SK-N-SH treated with all-trans-retinoic acid at 6 μM for 48 hours (cell line): ENCODE data around the gene UHMK1.

ENCODE experiments used
- ATAC-seq: fragments of 200-7000 bp; cut with Tn5 transposase; 3 replicates; pipeline ENCODE4 v1.9.1; 2020; ENCODE audit warnings: mild to moderate bottlenecking, moderate library complexity
- ARNTL ChIP-seq: fragments of 450-650 bp; formaldehyde crosslinking; IDR thresholded peaks from 2 replicates; pipeline ENCODE4 v1.5.0; 2020; ENCODE audit warnings: low read depth, mild to moderate bottlenecking, moderate library complexity, borderline replicate concordance
- BACH2 ChIP-seq: fragments of 250-450 bp; sonication (Bioruptor Pico); IDR thresholded peaks from 2 replicates; pipeline ENCODE4 v1.9.0; 2021; ENCODE audit warnings: mild to moderate bottlenecking, borderline replicate concordance
- CSDC2 ChIP-seq: fragments of 250-450 bp; sonication (Bioruptor Pico); IDR thresholded peaks from 2 replicates; pipeline ENCODE4 v1.5.0; 2020; ENCODE audit warnings: mild to moderate bottlenecking, moderate library complexity
- CSRNP3 ChIP-seq: fragments of 250-450 bp; sonication (Bioruptor Pico); IDR thresholded peaks from 2 replicates; pipeline ENCODE4 v1.5.1; 2021; ENCODE audit warnings: mild to moderate bottlenecking, moderate library complexity
- GLIS3 ChIP-seq: fragments of 250-450 bp; sonication (Bioruptor Pico); IDR thresholded peaks from 2 replicates; pipeline ENCODE4 v1.5.0; 2020; ENCODE audit warnings: mild to moderate bottlenecking, moderate library complexity
- ISL1 ChIP-seq: fragments of 250-450 bp; sonication (Bioruptor Pico); IDR thresholded peaks from 2 replicates; pipeline ENCODE4 v2.1.2; 2022; ENCODE audit warnings: mild to moderate bottlenecking, moderate library complexity
- OSR1 ChIP-seq: fragments of 250-450 bp; sonication (Bioruptor Pico); IDR thresholded peaks from 2 replicates; pipeline ENCODE4 v1.8.0; 2022; ENCODE audit warnings: moderate library complexity, mild to moderate bottlenecking, inconsistent platforms
- PPARA ChIP-seq: fragments of 250-450 bp; sonication (Bioruptor Pico); IDR thresholded peaks from 2 replicates; pipeline ENCODE4 v1.5.0; 2020; ENCODE audit warnings: mild to moderate bottlenecking, borderline replicate concordance
- RARB ChIP-seq: fragments of 250-450 bp; sonication (Bioruptor Pico); IDR thresholded peaks from 2 replicates; pipeline ENCODE4 v1.8.0; 2021; ENCODE audit warnings: mild to moderate bottlenecking, moderate library complexity
- SNAI2 ChIP-seq: fragments of 250-450 bp; sonication (Bioruptor Pico); IDR thresholded peaks from 2 replicates; pipeline ENCODE4 v1.5.0; 2020; ENCODE audit warnings: mild to moderate bottlenecking, moderate library complexity
- TCF4 ChIP-seq: fragments of 250-450 bp; sonication (Bioruptor Pico); IDR thresholded peaks from 2 replicates; pipeline ENCODE4 v1.8.0; 2021; ENCODE audit warnings: mild to moderate bottlenecking, moderate library complexity, borderline replicate concordance
- TOX ChIP-seq: fragments of 250-450 bp; sonication (Bioruptor Pico); IDR thresholded peaks from 2 replicates; pipeline ENCODE4 v1.8.0; 2021; ENCODE audit warnings: mild to moderate bottlenecking, moderate library complexity, borderline replicate concordance
- TSHZ2 ChIP-seq: fragments of 250-450 bp; sonication (Bioruptor Pico); IDR thresholded peaks from 2 replicates; pipeline ENCODE4 v1.5.0; 2020; ENCODE audit warnings: mild to moderate bottlenecking, moderate library complexity
- ZC3H10 ChIP-seq: fragments of 250-450 bp; sonication (Bioruptor Pico); IDR thresholded peaks from 2 replicates; pipeline ENCODE4 v1.5.1; 2021; ENCODE audit warnings: mild to moderate bottlenecking, moderate library complexity
- ZFP3 ChIP-seq: fragments of 250-450 bp; sonication (Bioruptor Pico); IDR thresholded peaks from 2 replicates; pipeline ENCODE4 v1.5.0; 2020; ENCODE audit warnings: mild to moderate bottlenecking, moderate library complexity
- ZFP30 ChIP-seq: fragments of 450-650 bp; formaldehyde crosslinking; IDR thresholded peaks from 2 replicates; pipeline ENCODE4 v1.5.0; 2022; ENCODE audit warnings: mild to moderate bottlenecking, moderate library complexity
- ZNF565 ChIP-seq: fragments of 450-650 bp; formaldehyde crosslinking; conservative IDR thresholded peaks from 2 replicates; pipeline ENCODE4 v1.5.0; 2020; ENCODE audit warnings: low read depth, mild to moderate bottlenecking, moderate library complexity
- ZNF70 ChIP-seq: fragments of 450-650 bp; formaldehyde crosslinking; IDR thresholded peaks from 2 replicates; pipeline ENCODE4 v1.5.0; 2020; ENCODE audit warnings: mild to moderate bottlenecking, moderate library complexity
- ZNF8 ChIP-seq: fragments of 450-650 bp; formaldehyde crosslinking; IDR thresholded peaks from 2 replicates; pipeline ENCODE4 v1.5.0; 2020; ENCODE audit warnings: mild to moderate bottlenecking, moderate library complexity

The UHMK1 gene

GRCh38 chr1:162471290-162471853 lies 26.2 kb upstream of the UHMK1 start:
- no peak for TF ChIP-seq ZNF8 (CRISPR knock-in tag)
- TF ChIP-seq ZNF70 (CRISPR knock-in tag) = no peak
- TF ChIP-seq ARNTL (CRISPR knock-in tag) = no peak
- TF ChIP-seq ZFP30 (CRISPR knock-in tag) = no peak
- no peak for TF ChIP-seq TCF4 (CRISPR knock-in tag)
- TF ChIP-seq ZFP3 = no peak
- no peak for TF ChIP-seq SNAI2 (CRISPR knock-in tag)
- TF ChIP-seq RARB (CRISPR knock-in tag) = no peak
- no peak for TF ChIP-seq OSR1 (CRISPR knock-in tag)
- TF ChIP-seq ZC3H10 (CRISPR knock-in tag) = no peak
- no peak for TF ChIP-seq ISL1 (CRISPR knock-in tag)
- TF ChIP-seq GLIS3 (CRISPR knock-in tag) = no peak
- TF ChIP-seq ZNF565 = no peak
- TF ChIP-seq TOX = no peak
- TF ChIP-seq, all 23 proteins: peak for 0
- no peak for ATAC-seq

GRCh38 chr1:162475089-162475488 lies 22.5 kb upstream of the UHMK1 start:
- no peak for TF ChIP-seq SNAI2 (CRISPR knock-in tag)
- no peak for TF ChIP-seq RARB (CRISPR knock-in tag)
- no peak for TF ChIP-seq CSRNP3 (CRISPR knock-in tag)
- TF ChIP-seq GLIS3 (CRISPR knock-in tag) = no peak
- TF ChIP-seq, all 23 proteins: peak for 0
- no peak for ATAC-seq

- TF ChIP-seq OSR1 (CRISPR knock-in tag) (no peak), ISL1 (CRISPR knock-in tag) (no peak), CSRNP3 (CRISPR knock-in tag) (no peak), TSHZ2 (CRISPR knock-in tag) (no peak), TCF4 (CRISPR knock-in tag) (no peak)
- no peak; the same call in 2 of the 3 replicates for ATAC-seq
Measured at GRCh38 chr1:162475539-162476185, 22.0 kb upstream of the UHMK1 start.

- TF ChIP-seq RARB (CRISPR knock-in tag) = 0 out of 2 replicates have a peak, but pooled peaks have one; percentile 46
- TF ChIP-seq ZFP30 (CRISPR knock-in tag) = peak; percentile 96
- no peak for TF ChIP-seq ARNTL (CRISPR knock-in tag)
- TF ChIP-seq PPARA (CRISPR knock-in tag) = no peak
- TF ChIP-seq, all 23 proteins: peak for 2
- ATAC-seq = no peak
Measured at GRCh38 chr1:162476620-162477019, 21.0 kb upstream of the UHMK1 start.

- no peak for TF ChIP-seq CSRNP3 (CRISPR knock-in tag)
- TF ChIP-seq PPARA (CRISPR knock-in tag) = no peak
- TF ChIP-seq BACH2 = no peak
- TF ChIP-seq ZC3H10 (CRISPR knock-in tag) = no peak
- no peak for TF ChIP-seq CSDC2 (CRISPR knock-in tag)
- ATAC-seq = no peak
Measured at GRCh38 chr1:162485236-162485635, 12.4 kb upstream of the UHMK1 start.
